Tibial nerve (tissue), 4 donors: Measurements from ENCODE around the gene ZNF548. TPM values are rescaled to one million over a fixed set of nuclear protein-coding genes. Genes with fewer than 3 reads are reported as not detected.

Source experiments
- DNase-seq, 2 donors: peaks; one replicate each; pipeline ENCODE4 v3.0.0-alpha.2; 2019; ENCODE audit warnings: low spot score in 2 of 2
- H3K27ac ChIP-seq, 4 donors: fragments of 200-600 bp; sonication (generic) in 3 of 4; one replicate each; pipeline ENCODE4 v1.5.1; 2017 to 2019; ENCODE audit warnings: mild to moderate bottlenecking in 1 of 4
- H3K27me3 ChIP-seq, 2 donors: fragments of 200-600 bp; sonication (generic) in 1 of 2; one replicate each; pipeline versions ENCODE4 v1.5.1 to v1.6.0; 2017 to 2019
- H3K36me3 ChIP-seq, 3 donors: fragments of 200-600 bp; sonication (generic); one replicate each; pipeline ENCODE4 v1.5.1; 2018 to 2019
- H3K4me1 ChIP-seq, 4 donors: fragments of 200-600 bp; sonication (generic) in 3 of 4; one replicate each; pipeline ENCODE4 v1.5.1; 2017 to 2019
- H3K4me3 ChIP-seq, 4 donors: fragments of 200-600 bp; sonication (generic) in 3 of 4; one replicate each; pipeline ENCODE4 v1.5.1; 2017 to 2019; ENCODE audit warnings: mild to moderate bottlenecking in 1 of 4, moderate library complexity in 1 of 4
- H3K9me3 ChIP-seq, 4 donors: fragments of 200-600 bp; sonication (generic) in 3 of 4; one replicate each; pipeline ENCODE4 v1.5.1; 2017 to 2019
- EP300 ChIP-seq, 2 donors: sonication (generic); formaldehyde crosslinking; IDR thresholded peaks; one replicate each; pipeline ENCODE4 v1.6.1; 2017; ENCODE audit warnings: antibody characterized with exemption in 2 of 2, mild to moderate bottlenecking in 1 of 2
- POLR2A ChIP-seq, 2 donors: fragments of 450-650 bp; IDR thresholded peaks; one replicate each; pipeline ENCODE4 v1.6.1; 2017; ENCODE audit warnings: antibody characterized with exemption in 2 of 2, mild to moderate bottlenecking in 2 of 2, moderate library complexity in 2 of 2
- WGBS, 2 donors: methylation state at CpG; one replicate each; pipeline ENCODE4 v1.1.5; 2018; 5-methylcytosine and 5-hydroxymethylcytosine counted together
- total RNA-seq, 4 donors: library from RNA; depleted of rRNA; stranded (reverse); fragments of >200 nt; gene quantifications; one replicate each; pipeline ENCODE4 v1.1.0, GENCODE V29; 2016
- TF ChIP-seq, protein P1 (sequence below), 5 experiments: fragments of 200-600 bp in 3 of 5; fragments of 450-650 bp in 2 of 5; sonication (generic) in 3 of 5; IDR thresholded peaks; one replicate each; pipeline ENCODE4 v1.5.1; 2016 to 2019; ENCODE audit warnings: antibody characterized with exemption in 5 of 5, mild to moderate bottlenecking in 3 of 5, moderate library complexity in 2 of 5

The ZNF548 gene
- total RNA-seq, 4 donors from 2014 or later, result 19.8 to 40.0 (median 31.2) TPM

DNA sequence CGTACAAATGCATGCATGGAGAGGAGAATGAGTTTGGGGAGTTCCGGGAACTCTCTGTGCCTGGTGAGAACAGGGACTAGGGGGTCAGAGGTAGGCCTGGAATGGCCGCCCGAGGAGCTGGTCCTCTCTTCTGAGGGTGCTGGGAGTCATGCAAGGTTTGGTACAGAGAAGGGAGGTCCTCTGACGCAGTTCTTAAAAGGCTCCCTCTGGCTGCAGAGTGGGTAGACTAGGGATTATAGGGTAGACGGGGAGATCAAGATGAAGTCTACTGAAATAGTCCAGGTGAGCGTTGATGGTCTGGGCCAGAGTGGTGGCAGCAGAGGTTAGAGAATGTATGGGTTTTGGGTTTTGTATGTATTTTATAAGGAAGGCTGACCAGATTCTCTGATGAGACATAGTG is 37.8 kb upstream of the ZNF548 start:
- Histone ChIP-seq H3K27ac (peak overlapping the region in 2 of 4 donors; percentile 73 to 86), H3K36me3 (peaks cover 18 to 46% (median 30%) of the 10 kb centered on the region in 3 donors), H3K4me3 (peak overlapping the region; percentile 80 to 95 (median 82)), H3K9me3 (peaks cover 0 to 50% (median 18%) of the 10 kb centered on the region in 4 donors), H3K4me1 (peaks cover 0 to 16% (median 13%) of the 10 kb centered on the region in 4 donors), H3K27me3 (no peaks in the 10 kb centered on the region)
- 26 to 29% methylated on average over 7 of the region's 7 CpGs for WGBS, 2 donors
- TF ChIP-seq POLR2A (IDR thresholded peaks at IDR 0.05) (no peak), EP300 (IDR thresholded peaks at IDR 0.05) (no peak)
- TF ChIP-seq, protein P1, sequence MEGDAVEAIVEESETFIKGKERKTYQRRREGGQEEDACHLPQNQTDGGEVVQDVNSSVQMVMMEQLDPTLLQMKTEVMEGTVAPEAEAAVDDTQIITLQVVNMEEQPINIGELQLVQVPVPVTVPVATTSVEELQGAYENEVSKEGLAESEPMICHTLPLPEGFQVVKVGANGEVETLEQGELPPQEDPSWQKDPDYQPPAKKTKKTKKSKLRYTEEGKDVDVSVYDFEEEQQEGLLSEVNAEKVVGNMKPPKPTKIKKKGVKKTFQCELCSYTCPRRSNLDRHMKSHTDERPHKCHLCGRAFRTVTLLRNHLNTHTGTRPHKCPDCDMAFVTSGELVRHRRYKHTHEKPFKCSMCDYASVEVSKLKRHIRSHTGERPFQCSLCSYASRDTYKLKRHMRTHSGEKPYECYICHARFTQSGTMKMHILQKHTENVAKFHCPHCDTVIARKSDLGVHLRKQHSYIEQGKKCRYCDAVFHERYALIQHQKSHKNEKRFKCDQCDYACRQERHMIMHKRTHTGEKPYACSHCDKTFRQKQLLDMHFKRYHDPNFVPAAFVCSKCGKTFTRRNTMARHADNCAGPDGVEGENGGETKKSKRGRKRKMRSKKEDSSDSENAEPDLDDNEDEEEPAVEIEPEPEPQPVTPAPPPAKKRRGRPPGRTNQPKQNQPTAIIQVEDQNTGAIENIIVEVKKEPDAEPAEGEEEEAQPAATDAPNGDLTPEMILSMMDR (IDR thresholded peaks at IDR 0.05), result no peak
- no peak for DNase-seq

DNA sequence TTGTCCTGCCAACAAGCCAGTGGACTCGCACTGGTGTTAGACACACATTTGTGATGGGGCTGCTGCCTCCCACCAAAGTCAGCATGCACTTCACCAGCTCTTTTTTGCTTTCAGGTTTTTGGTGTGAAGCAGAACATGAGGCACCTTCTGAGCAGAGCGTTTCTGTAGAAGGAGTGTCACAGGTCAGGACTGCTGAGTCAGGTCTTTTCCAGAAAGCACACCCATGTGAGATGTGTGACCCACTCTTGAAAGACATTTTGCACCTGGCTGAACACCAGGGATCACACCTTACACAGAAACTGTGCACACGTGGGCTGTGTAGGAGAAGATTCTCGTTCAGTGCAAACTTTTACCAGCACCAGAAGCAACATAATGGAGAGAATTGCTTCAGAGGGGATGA is 33.7 kb upstream of the ZNF548 start:
- WGBS, 2 donors, result 93 to 99% methylated on average over 4 of the region's 4 CpGs
- no peaks in the 10 kb centered on the region for H3K27me3 ChIP-seq
- peaks cover 0 to 15% (median 11%) of the 10 kb centered on the region in 4 donors for H3K4me1 ChIP-seq
- H3K36me3 ChIP-seq, result peaks cover 18 to 82% (median 30%) of the 10 kb centered on the region in 3 donors
- peaks cover 0 to 91% (median 35%) of the 10 kb centered on the region in 4 donors for H3K9me3 ChIP-seq
- no peak overlapping the region for H3K4me3 ChIP-seq
- no peak overlapping the region for H3K27ac ChIP-seq
- no peak for TF ChIP-seq EP300 (IDR thresholded peaks at IDR 0.05)
- TF ChIP-seq, protein P1 (IDR thresholded peaks at IDR 0.05), result no peak
- no peak for TF ChIP-seq POLR2A (IDR thresholded peaks at IDR 0.05)
- no peak for DNase-seq

DNA sequence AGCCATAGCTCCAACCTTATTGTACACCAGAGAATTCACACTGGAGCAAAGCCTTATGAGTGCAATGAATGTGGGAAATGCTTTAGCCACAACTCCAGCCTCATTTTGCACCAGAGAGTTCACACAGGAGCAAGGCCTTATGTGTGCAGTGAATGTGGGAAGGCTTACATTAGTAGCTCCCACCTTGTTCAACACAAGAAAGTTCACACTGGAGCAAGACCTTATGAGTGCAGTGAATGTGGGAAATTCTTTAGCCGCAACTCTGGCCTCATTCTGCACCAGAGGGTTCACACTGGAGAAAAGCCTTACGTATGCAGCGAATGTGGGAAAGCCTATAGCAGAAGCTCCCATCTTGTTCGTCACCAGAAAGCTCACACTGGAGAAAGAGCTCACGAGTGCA is 32.2 kb upstream of the ZNF548 start:
- Histone ChIP-seq H3K9me3 (peaks cover 0 to 100% (median 35%) of the 10 kb centered on the region in 4 donors), H3K27ac (no peak overlapping the region), H3K27me3 (no peaks in the 10 kb centered on the region), H3K4me3 (no peak overlapping the region), H3K4me1 (peaks cover 0 to 8% (median 2%) of the 10 kb centered on the region in 4 donors), H3K36me3 (peaks cover 18 to 81% (median 30%) of the 10 kb centered on the region in 3 donors)
- TF ChIP-seq EP300 (IDR thresholded peaks at IDR 0.05) (no peak), POLR2A (IDR thresholded peaks at IDR 0.05) (no peak)
- TF ChIP-seq, protein P1 (IDR thresholded peaks at IDR 0.05), result no peak
- 97 to 99% methylated on average over 5 of the region's 5 CpGs for WGBS, 2 donors
- no peak for DNase-seq

DNA sequence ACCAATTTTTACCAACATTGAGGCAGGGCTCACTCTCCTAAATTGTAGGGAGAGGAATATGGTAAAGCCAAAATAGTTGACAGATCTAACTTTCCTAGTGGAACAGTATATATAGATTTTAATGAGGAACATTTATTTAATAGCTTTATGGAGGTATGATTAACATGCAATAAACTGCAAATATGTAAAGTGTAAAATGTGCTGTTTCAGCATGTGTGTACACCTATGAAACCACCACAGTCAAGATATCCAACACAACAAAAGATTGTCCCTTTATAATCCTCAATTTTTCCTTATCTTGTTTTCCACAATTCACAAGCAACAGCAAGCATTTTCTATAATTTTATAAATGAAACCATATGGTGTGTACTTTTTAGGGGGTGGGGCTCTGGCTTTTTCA is 30.4 kb upstream of the ZNF548 start:
- H3K27me3 ChIP-seq, result no peaks in the 10 kb centered on the region
- H3K4me3 ChIP-seq, result no peak overlapping the region
- peaks cover 0 to 98% (median 28%) of the 10 kb centered on the region in 4 donors for H3K9me3 ChIP-seq
- no peak overlapping the region for H3K27ac ChIP-seq
- peaks cover 0 to 14% (median 6%) of the 10 kb centered on the region in 4 donors for H3K4me1 ChIP-seq
- DNase-seq, result no peak
- TF ChIP-seq EP300 (IDR thresholded peaks at IDR 0.05) (no peak), POLR2A (IDR thresholded peaks at IDR 0.05) (no peak)
- H3K36me3 ChIP-seq, result peaks cover 18 to 63% (median 23%) of the 10 kb centered on the region in 3 donors

DNA sequence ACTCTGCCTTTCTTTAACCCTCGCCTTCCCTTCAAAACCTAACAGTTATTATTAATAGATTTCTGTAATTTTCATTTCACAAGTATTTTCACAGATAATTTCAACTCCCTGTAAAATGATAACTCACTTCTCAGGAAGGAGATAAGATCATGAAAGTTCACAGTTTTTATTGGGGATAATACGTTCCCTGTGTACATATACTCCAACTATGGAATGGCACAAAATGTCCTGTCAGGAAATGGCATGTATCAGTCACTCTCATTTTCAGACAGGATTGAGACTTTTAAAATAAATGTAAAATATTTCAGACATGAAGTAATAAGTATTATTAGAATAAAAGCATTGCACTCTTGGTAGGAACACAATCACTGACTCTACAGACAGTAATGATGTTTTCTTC is 27.2 kb upstream of the ZNF548 start:
- TF ChIP-seq, protein P1 (IDR thresholded peaks at IDR 0.05), result no peak
- TF ChIP-seq POLR2A (IDR thresholded peaks at IDR 0.05) (no peak), EP300 (IDR thresholded peaks at IDR 0.05) (no peak)
- Histone ChIP-seq H3K27ac (peak overlapping the region; percentile 83 to 94 (median 92)), H3K36me3 (peaks cover 0 to 57% (median 0%) of the 10 kb centered on the region in 3 donors), H3K4me1 (peaks cover 0 to 19% (median 7%) of the 10 kb centered on the region in 4 donors), H3K9me3 (peaks cover 0 to 94% (median 16%) of the 10 kb centered on the region in 4 donors), H3K4me3 (peak overlapping the region in 2 of 4 donors; percentile 77 to 79), H3K27me3 (no peaks in the 10 kb centered on the region)
- WGBS, 2 donors, result 69 to 73% methylated on average over 2 of the region's 2 CpGs
- DNase-seq, result no peak
